NCI-H187 (cell line): ENCODE measurements around the gene MELTF.

Experiments
- DNase-seq, 2 experiments: peaks; one replicate each; lab custom pipeline; 2025; lab: John Stamatoyannopoulos, UW

Gene MELTF

GRCh38 chr3:197027151-197027895, 2.3 kb downstream of the MELTF start:
- DNase-seq: no peak

DNA sequence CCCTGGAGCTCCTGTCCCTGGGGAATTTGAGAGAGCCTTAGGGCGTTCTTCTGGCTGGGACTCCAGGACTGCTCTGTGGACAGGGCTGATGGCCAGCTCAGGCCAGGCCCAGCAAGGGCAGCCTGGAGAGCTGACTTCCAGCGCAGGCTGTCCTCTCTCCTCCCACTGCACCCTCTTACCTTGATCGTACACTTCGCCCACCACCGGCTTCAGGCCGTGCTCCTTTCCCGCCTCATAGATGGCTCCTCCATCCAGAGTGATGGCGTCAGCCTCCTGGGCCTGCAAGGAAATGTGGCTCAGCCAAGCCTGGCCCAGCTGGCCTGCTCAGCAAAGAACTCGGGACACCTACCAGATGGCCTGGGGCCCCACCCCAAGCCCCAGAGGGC, 3.1 kb downstream of the MELTF start:
- no peak for DNase-seq

DNA sequence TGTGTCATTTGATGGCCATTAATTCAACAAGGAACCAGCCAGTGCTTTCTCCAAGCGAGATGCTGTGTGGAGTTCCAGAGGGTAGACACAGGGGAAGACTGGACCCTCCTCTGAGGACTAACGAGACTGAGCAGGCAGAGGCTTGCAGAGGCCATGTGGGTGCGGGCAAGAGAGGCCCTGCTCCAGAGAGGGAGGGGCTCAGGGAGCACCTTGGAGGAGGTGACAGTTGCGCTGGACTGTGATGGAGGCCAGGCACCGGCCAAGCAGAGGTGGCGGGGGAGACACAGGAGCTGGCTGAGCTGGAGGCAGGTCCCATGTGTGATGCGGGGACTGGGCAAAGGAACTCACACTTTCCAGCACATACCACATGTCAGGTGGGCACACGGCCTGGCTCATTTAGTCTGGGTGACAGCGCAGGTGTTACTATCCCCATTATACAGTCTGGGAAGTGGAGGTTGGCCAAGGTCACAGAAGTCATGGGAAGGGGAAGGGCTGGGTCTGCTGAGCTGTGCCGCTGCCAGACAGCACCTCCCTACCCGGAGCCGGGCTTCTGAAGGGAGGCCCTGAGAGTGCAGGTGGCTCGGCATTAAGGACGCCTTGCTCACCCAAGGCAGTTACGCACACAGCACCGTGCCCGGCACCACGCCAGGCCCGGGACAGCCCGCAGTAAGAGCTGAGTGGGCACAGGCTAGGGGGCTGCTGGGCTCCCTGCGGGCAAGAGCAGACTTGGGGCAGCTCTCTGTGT, 3.7 kb downstream of the MELTF start:
- DNase-seq: no peak

GRCh38 chr3:197024881-197025735, 4.5 kb downstream of the MELTF start:
- DNase-seq: no peak

- peak in 1 of 2 experiments; percentile 35 for DNase-seq
These were observed 5.5 kb downstream of the MELTF start for GRCh38 chr3:197023998-197024651.

DNA sequence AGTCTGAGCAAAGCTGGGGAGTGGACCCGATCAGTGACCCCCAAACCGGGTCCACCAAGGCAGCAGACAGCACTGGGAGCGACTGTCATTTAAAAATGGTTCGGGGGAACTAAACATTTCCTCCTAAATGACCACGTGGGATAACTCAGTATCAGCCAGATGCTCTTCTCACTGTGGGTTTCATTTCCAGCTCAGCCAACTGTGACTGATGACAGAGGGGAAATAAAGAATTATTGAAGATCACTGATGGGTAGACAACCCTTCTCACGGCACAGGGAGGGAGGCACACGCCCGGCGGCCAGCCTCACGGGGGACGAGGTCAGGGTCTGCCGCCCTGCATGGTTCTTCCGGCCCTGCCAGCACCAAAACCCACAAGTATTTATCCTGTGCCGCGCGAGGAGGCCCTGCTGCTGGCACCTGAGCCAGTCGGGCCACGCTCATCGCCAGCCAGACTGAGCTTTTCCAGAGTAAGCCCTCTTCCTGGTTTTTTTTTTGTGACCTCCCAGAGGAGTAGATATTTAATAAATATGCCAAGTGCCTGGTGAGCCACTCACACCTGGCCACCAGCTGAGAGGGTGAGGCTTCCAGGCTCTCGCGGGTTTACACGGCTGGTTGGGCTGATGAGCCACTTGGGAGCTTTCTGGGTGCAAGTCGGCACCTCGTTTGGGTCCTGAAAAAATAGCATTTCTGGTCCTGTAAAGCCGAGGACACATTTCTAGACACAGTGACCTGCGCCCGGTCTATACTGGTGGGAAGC, 6.2 kb downstream of the MELTF start:
- peak; percentile 61 to 65 for DNase-seq

DNA sequence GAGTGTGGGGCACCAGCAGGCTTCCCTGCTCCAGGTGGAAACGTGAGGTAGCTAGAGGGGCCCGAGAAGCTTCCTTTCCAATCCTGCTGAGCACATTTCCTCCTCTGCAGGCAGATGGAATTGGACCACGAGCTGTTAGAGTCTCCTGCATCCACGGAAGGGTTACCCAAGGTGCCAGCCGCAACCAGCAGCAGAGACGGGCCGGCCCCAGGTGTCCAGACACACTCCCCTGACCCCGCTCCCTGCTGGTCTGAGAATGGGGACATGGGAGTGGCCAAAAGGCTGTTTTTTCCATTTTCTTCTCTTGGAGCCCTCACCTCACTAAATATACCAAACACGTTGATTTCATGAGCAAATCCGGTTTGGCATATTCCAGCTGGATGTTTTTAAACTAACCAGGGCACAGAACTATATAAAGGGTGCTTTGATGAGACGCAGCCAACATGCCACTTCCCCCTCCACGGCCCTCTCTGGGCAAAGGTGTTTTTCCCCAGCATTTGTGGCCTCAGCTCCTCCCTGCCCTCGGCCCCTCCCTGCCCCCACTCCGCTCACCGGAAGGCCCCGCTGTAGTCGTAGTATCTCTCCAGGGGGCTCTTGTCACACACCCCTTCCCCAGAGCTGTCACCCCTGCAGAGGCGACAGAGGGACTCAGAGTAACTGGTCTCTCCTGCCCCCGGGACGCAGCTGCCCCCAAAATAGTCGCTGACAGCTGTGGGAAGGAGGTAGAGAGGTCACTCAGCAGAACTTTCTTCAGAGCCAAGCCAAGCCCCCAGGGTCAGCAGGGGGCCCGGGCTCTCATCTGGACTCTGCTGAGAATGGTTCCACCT, 7.0 kb downstream of the MELTF start:
- DNase-seq: no peak

GRCh38 chr3:197021729-197022404, 7.8 kb downstream of the MELTF start:
- no peak for DNase-seq

DNA sequence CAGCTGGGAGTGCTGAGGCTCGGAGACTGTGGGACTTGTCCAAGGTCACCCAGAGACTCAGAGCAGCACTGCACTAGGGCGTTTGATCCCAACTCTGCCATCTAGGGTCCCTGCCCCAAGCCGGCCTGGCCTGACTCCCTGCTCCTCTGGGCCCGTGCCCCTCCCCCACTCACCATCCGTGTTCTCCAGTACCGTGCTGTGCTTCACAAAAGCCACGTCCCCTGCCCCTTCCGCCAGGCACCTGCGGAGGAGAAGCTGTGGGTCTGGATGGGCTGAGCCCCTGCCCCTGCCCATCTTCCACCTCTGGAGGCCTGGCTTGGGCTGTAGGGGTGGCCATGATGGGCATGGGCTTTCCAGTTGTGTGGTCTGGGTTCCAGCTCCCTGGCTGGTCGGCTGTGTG, 8.4 kb downstream of the MELTF start:
- DNase-seq: no peak

DNA sequence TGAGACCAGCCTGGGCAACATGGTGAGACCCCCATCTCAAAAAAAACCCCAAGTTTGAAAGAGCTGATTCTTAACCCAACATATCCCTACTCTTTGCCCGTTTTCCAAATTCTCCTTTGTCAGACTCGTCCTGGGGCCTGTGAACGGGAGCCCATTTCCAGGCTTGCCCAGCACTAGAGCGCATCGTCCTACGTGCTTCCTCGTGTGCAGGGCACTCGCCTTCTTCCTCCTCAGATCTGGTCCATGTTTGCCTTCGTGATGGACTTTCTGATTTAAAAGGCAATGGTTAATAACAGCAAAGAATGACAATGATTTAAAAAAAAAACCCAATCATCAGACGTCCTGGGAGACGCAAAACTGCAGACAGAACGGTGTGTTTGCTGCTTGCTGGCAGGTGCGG, 10.1 kb downstream of the MELTF start:
- no peak for DNase-seq

- DNase-seq: no peak
These were observed 10.6 kb downstream of the MELTF start for GRCh38 chr3:197019021-197019420.

- DNase-seq: no peak
These were observed 12.6 kb downstream of the MELTF start for GRCh38 chr3:197017003-197017402.

GRCh38 chr3:197015790-197016736, 13.6 kb downstream of the MELTF start:
- DNase-seq: no peak

GRCh38 chr3:197014942-197015575, 14.6 kb downstream of the MELTF start:
- DNase-seq: no peak

DNA sequence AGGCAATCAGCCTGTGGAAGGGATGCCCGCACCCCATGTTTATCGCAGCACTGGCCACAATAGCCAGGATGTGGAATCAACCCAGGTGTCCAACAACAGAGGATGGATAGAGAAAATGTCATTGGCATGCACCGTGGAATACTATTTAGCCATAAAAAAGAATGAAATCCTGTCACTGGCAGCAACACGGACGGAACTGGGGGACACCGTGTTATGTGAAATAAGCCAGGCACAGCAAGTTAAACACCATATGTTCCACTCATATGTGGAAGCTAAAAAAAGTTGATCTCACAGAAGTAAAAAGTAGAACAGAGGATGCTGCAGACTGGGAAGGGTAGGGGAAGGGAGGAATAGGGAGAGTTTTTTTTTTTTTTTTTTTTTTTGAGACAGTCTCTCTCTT, 15.6 kb downstream of the MELTF start:
- no peak for DNase-seq

- no peak for DNase-seq
These were observed 17.1 kb downstream of the MELTF start for GRCh38 chr3:197012540-197012883.

DNA sequence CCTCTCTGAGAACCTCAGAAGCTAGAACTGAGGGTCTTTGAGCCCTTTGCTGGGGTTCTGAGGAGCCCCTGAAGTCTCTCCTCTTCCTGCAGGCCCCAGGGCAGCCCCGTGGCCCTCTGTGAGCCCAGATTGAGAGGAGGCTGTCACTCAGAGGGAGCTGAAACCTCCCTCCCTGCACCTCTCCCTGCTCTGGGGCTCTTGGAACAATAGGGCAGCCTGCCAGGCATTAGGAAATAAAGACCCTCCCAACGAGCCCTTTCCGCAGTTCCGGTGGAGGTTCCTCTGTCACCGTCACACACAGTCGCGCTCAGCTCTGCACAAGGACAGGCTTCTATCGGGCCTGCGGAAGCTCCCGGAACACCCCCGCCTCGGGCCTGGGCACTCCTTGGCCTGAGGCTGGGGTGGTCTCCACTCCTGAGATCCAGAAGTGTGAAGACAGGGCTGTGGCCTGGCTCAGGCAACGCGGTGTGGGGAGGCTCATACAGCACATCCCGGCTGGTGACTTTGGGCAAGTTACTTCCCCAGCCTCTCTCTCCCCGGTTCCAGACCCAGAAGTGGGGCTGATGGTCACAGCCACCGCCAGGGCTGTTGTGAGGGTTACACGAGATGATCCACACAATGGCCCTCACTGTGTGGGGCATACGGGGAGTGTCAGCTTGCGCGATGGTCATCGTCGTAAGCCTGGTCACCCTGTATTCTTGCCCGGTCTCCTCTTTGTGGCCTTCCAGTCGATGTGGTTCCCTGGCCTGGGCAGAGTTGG, 17.7 kb downstream of the MELTF start:
- DNase-seq: no peak
